Stimulated activated CD8-positive, alpha-beta memory T cell treated with anti-CD3 and anti-CD28 coated beads, Interleukin-4, amount 100 ng/mL, for 24 hours (primary cell): ENCODE results near the gene VIL1.

Experiments used
- DNase-seq: peaks from one replicate; pipeline ENCODE4 v3.0.0-alpha.2; 2020; ENCODE audit warnings: low read depth

Gene VIL1

GRCh38 chr2:218418717-218419458 lies at the start of gene VIL1:
Gene VIL1, plus strand, starts transcription at chr2:218419123. Its CDS starts 4,656 bp downstream, at chr2:218423779.
- DNase-seq = no peak

- no peak for DNase-seq
Observed at GRCh38 chr2:218369330-218369729, 49.6 kb upstream of the VIL1 start.

GRCh38 chr2:218370410-218371063 lies 48.4 kb upstream of the VIL1 start:
- DNase-seq = no peak

GRCh38 chr2:218371983-218372350 lies 47.0 kb upstream of the VIL1 start:
- no peak for DNase-seq

- no peak for DNase-seq
Observed at GRCh38 chr2:218374795-218375194, 44.1 kb upstream of the VIL1 start.

- no peak for DNase-seq
Observed at GRCh38 chr2:218375212-218375611, 43.7 kb upstream of the VIL1 start.

GRCh38 chr2:218378053-218378452 lies 40.9 kb upstream of the VIL1 start:
- no peak for DNase-seq

GRCh38 chr2:218381916-218382366 lies 37.0 kb upstream of the VIL1 start, which contains the start of gene SLC11A1:
Gene SLC11A1, plus strand, starts transcription at chr2:218382273. Its CDS starts 96 bp downstream, at chr2:218382369.
- DNase-seq = no peak

- DNase-seq = no peak
Observed at GRCh38 chr2:218382785-218383184, 36.1 kb upstream of the VIL1 start.

- DNase-seq = no peak
Observed at GRCh38 chr2:218383892-218384519, 34.9 kb upstream of the VIL1 start.

GRCh38 chr2:218384975-218385374 lies 33.9 kb upstream of the VIL1 start:
- DNase-seq = no peak

GRCh38 chr2:218386505-218387368 lies 32.2 kb upstream of the VIL1 start:
- DNase-seq = no peak

- DNase-seq = no peak
Observed at GRCh38 chr2:218387369-218388194, 31.3 kb upstream of the VIL1 start.

GRCh38 chr2:218389333-218390150 lies 29.4 kb upstream of the VIL1 start:
- DNase-seq = no peak

GRCh38 chr2:218391202-218391601 lies 27.7 kb upstream of the VIL1 start:
- DNase-seq = no peak

GRCh38 chr2:218392459-218392858 lies 26.5 kb upstream of the VIL1 start:
- DNase-seq = no peak

GRCh38 chr2:218392891-218393462 lies 25.9 kb upstream of the VIL1 start:
- no peak for DNase-seq

- no peak for DNase-seq
Observed at GRCh38 chr2:218393750-218394290, 25.1 kb upstream of the VIL1 start.

GRCh38 chr2:218394298-218395089 lies 24.4 kb upstream of the VIL1 start:
- no peak for DNase-seq
